Body of pancreas (tissue), 4 donors: ENCODE measurements around the gene CARD6.

ENCODE experiments used
- POLR2A ChIP-seq, 3 donors: fragments of 450-650 bp; IDR thresholded peaks; one replicate each; pipeline ENCODE4 v1.6.1; 2016; ENCODE audit warnings: antibody characterized with exemption in 3 of 3, mild to moderate bottlenecking in 2 of 3
- TF ChIP-seq, protein P1 (sequence below), 7 experiments: fragments of 450-650 bp in 4 of 7; fragments of 200-600 bp in 3 of 7; sonication (generic) in 3 of 7; IDR thresholded peaks; one replicate each; pipeline ENCODE4 v1.5.1; 2016 to 2019; ENCODE audit warnings: antibody characterized with exemption in 7 of 7

DNA sequence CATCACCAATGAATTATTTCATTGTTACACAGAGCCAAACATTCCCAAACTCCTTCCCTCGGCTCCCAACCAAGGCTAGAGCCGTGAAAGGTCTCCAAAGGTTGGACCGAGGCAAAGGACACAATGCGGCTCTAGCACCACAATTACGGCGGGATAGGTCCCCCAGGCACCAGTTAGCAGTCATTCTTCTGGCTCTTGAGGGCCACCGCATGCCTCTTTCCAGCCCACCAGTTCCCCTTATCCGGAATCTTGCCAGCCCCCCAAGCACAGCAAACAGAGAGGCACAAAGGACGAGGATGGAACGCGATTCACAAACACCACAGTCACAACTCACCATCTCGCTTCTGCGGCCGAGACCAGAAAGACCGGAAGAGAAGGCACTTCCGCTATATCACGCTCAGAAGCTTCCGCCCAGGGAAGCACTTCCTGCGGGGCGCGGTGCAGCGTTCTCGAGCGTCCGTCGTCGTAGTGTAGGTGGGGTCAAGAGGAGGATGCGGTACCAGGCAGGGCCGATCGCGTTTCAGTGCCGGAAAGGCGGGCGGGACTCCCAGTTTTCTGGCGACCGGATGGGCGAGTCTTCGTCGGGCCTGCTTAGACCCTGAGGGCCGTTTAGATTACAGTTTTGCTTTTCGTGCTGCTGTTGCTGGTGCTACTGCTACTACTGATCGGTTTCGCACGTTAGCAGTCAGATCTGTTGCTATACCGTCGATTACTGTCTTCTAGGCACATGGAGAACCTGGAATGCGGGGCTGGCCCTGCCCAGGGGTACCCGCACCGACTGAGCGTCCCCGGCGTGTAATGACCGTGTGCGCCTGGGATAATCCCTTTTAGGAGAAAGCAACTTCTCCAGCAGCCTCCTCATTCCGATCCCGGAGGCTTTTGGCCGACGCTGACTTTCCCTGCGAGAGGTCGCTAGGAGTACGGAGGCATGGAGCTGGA, 6.0 kb upstream of the CARD6 start, which contains the start of gene RPL37:
- TF ChIP-seq, protein P1, sequence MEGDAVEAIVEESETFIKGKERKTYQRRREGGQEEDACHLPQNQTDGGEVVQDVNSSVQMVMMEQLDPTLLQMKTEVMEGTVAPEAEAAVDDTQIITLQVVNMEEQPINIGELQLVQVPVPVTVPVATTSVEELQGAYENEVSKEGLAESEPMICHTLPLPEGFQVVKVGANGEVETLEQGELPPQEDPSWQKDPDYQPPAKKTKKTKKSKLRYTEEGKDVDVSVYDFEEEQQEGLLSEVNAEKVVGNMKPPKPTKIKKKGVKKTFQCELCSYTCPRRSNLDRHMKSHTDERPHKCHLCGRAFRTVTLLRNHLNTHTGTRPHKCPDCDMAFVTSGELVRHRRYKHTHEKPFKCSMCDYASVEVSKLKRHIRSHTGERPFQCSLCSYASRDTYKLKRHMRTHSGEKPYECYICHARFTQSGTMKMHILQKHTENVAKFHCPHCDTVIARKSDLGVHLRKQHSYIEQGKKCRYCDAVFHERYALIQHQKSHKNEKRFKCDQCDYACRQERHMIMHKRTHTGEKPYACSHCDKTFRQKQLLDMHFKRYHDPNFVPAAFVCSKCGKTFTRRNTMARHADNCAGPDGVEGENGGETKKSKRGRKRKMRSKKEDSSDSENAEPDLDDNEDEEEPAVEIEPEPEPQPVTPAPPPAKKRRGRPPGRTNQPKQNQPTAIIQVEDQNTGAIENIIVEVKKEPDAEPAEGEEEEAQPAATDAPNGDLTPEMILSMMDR (IDR thresholded peaks at IDR 0.05) = peak in 1 of 7 experiments; percentile 18
- peak; percentile 64 to 94 (median 94) for TF ChIP-seq POLR2A (IDR thresholded peaks at IDR 0.05)
